OCI-LY7 (cell line): Measurements from ENCODE around the gene ULK3. TPM values are rescaled to one million over a fixed set of nuclear protein-coding genes. Genes with fewer than 3 reads are reported as not detected.

Experiments
- BruUV-seq: library from RNA; stranded (reverse); fragments of 400-500 nt; replicated peaks from 2 replicates; lab custom pipeline; 2021; lab: Mats Ljungman, UMichigan
- CTCF ChIA-PET: fragments of 300-600 bp; sonication (Branson Sonifier 250); formaldehyde crosslinking; loops from one replicate; lab custom pipeline; 2022; ENCODE audit warnings: antibody characterized with exemption; ENCODE audit not compliant: unreplicated experiment; lab: Charles Lee
- POLR2A ChIA-PET: fragments of 300-600 bp; sonication (Branson Sonifier 250); formaldehyde crosslinking; loops from one replicate; lab custom pipeline; 2022; ENCODE audit warnings: antibody characterized with exemption; lab: Charles Lee
- DNase-seq: peaks from one replicate; pipeline ENCODE4 v3.0.0-alpha.2; 2015; ENCODE audit warnings: low spot score
- H2AFZ ChIP-seq: fragments of 200-600 bp; sonication (generic), shearing (Covaris generic); 2 replicates; pipeline ENCODE4 v1.6.1; 2014; ENCODE audit warnings: mild to moderate bottlenecking, antibody characterized with exemption, low read length, moderate library complexity
- H3K27ac ChIP-seq: fragments of 200-600 bp; sonication (generic); 2 replicates; pipeline ENCODE4 v1.5.1; 2014; ENCODE audit warnings: mixed run types, low read depth, mild to moderate bottlenecking, moderate library complexity, low read length, inconsistent platforms; ENCODE audit not compliant: poor library complexity, severe bottlenecking
- H3K36me3 ChIP-seq: fragments of 200-600 bp; sonication (generic); 2 replicates; pipeline ENCODE4 v1.6.1; 2014; ENCODE audit warnings: mild to moderate bottlenecking, antibody characterized with exemption, low read length, moderate library complexity, mixed read lengths; ENCODE audit not compliant: insufficient read depth
- H3K4me1 ChIP-seq: fragments of 200-600 bp; sonication (generic); 2 replicates; pipeline ENCODE4 v1.5.1; 2014; ENCODE audit warnings: mild to moderate bottlenecking, low read length; ENCODE audit not compliant: insufficient read depth, poor library complexity, severe bottlenecking
- H3K4me2 ChIP-seq: fragments of 200-600 bp; sonication (generic); 2 replicates; pipeline ENCODE4 v1.6.1; 2014; ENCODE audit warnings: mild to moderate bottlenecking, low read length
- H3K4me3 ChIP-seq: fragments of 200-600 bp; sonication (generic); 2 replicates; pipeline ENCODE4 v1.5.1; 2014; ENCODE audit warnings: mild to moderate bottlenecking, low read depth, low read length; ENCODE audit not compliant: poor library complexity, severe bottlenecking
- H3K79me2 ChIP-seq: fragments of 200-600 bp; sonication (generic); 2 replicates; pipeline ENCODE4 v1.6.1; 2016; ENCODE audit warnings: low read depth, mild to moderate bottlenecking, low read length, moderate library complexity, mixed read lengths; ENCODE audit not compliant: insufficient read depth
- H3K9me2 ChIP-seq: fragments of 200-600 bp; sonication (generic); 2 replicates; pipeline ENCODE4 v1.6.1; 2016; ENCODE audit warnings: mild to moderate bottlenecking, low read length, mixed read lengths; ENCODE audit not compliant: insufficient read depth
- H3K9me3 ChIP-seq: fragments of 200-600 bp; sonication (generic); 2 replicates; pipeline ENCODE4 v1.6.1; 2014; ENCODE audit warnings: mild to moderate bottlenecking, mixed run types, low read length, mixed read lengths
- H4K20me1 ChIP-seq: fragments of 200-600 bp; sonication (generic); 2 replicates; pipeline ENCODE4 v1.6.1; 2014; ENCODE audit warnings: mild to moderate bottlenecking, antibody characterized with exemption, low read length, moderate library complexity, mixed read lengths; ENCODE audit not compliant: insufficient read depth
- CTCF ChIP-seq: fragments of 200-600 bp; sonication (generic); conservative IDR thresholded peaks from 2 replicates; pipeline ENCODE4 v1.5.1; 2014; ENCODE audit warnings: mild to moderate bottlenecking, antibody characterized with exemption, low read length, moderate library complexity, mixed read lengths
- EZH2phosphoT487 ChIP-seq: fragments of 200-600 bp; sonication (generic); IDR thresholded peaks from 2 replicates; pipeline ENCODE4 v1.6.1; 2018; ENCODE audit warnings: low read depth, borderline replicate concordance, mild to moderate bottlenecking, mixed run types, antibody characterized with exemption, low read length, moderate library complexity, mixed read lengths
- intact Hi-C: fragments of 100-400 bp; cut with micrococcal nuclease; formaldehyde crosslinking; loops from one replicate; pipeline ENCODE4 v1.10.0; 2022; ENCODE audit not compliant: unreplicated experiment
- total RNA-seq, 2 experiments: library from RNA; depleted of rRNA in 1 of 2; stranded (reverse); fragments of >200 nt in 1 of 2; shearing (Covaris generic) in 1 of 2; gene quantifications; 2 replicates each; pipeline ENCODE4 v1.2.3, GENCODE V29; 2014 to 2022

The ULK3 gene
- total RNA-seq, 2 experiments from 2014 or later, result 31.7 to 46.4 TPM

DNA sequence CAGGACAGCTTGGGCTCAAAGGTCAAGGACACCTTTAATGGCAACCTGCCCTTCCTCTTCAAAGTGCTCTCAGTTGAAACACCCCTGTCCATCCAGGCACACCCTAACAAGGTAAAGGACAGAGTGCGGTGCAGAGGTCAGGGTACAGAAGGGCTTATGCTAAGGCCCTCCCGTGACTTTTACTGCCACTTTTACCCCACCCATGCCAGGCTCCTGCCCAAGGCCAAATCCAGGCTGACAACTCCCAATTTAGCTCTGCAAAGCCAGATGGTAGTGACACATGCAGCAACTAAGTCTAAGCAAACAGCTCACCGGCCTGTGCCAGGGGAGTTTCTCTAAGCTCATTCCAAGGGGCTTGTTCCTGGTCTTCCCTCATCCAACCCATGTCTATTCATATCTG lies 48.5 kb upstream of the ULK3 start:
- H3K4me2 ChIP-seq, result no peak overlapping the region
- H2AFZ ChIP-seq, result no peak overlapping the region
- no TSS peak for BruUV-seq
- no peak for TF ChIP-seq EZH2phosphoT487
- TF ChIP-seq CTCF, result no peak
- no peaks in the 10 kb centered on the region for H4K20me1 ChIP-seq
- CTCF ChIA-PET, result no interaction called here
- POLR2A ChIA-PET, result interaction anchor here (0.7 kb wide), 1 partner anchor 15 kb away, joined by 3 read pairs; no protein-coding TSS in a partner anchor
- no peaks in the 10 kb centered on the region for H3K9me3 ChIP-seq
- H3K27ac ChIP-seq, result no peak overlapping the region
- H3K79me2 ChIP-seq, result no peaks in the 10 kb centered on the region
- no peak overlapping the region for H3K4me3 ChIP-seq
- peaks cover 24% of the 10 kb centered on the region for H3K4me1 ChIP-seq
- intact Hi-C loops, result no loop called here
- H3K36me3 ChIP-seq, result peaks cover 38% of the 10 kb centered on the region
- DNase-seq, result no peak
- H3K9me2 ChIP-seq, result no peaks in the 10 kb centered on the region

DNA sequence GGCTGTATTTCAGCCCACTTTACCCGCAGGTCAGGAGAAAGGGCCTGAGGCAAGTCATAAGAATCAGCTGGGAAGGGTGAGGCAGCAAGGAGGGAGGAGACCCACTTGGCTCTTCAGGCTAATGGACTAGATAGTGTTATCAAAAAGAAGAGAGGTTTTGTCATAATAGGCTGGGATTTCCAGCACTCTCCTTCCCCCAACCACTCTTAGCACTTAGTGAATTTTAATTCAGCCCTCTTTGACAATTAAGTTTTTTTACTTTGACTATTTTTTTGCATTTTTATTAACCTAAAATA lies 47.7 kb upstream of the ULK3 start:
- peak overlapping the region; percentile 78; the same call in 1 of the 2 replicates for H2AFZ ChIP-seq
- POLR2A ChIA-PET, result interaction anchor here (0.5 to 1.4 kb wide), 3 partner anchors 9 to 17 kb away, joined by 3 to 8 read pairs (median 3); no protein-coding TSS in a partner anchor
- H3K4me3 ChIP-seq, result peak overlapping the region; percentile 78
- CTCF ChIA-PET, result no interaction called here
- BruUV-seq, result no TSS peak
- no peaks in the 10 kb centered on the region for H3K9me2 ChIP-seq
- intact Hi-C loops, result no loop called here
- no peaks in the 10 kb centered on the region for H4K20me1 ChIP-seq
- TF ChIP-seq EZH2phosphoT487, result no peak
- no peak for TF ChIP-seq CTCF
- DNase-seq, result no peak
- no peaks in the 10 kb centered on the region for H3K79me2 ChIP-seq
- H3K27ac ChIP-seq, result no peak overlapping the region
- peak overlapping the region; percentile 80 for H3K4me2 ChIP-seq
- no peaks in the 10 kb centered on the region for H3K9me3 ChIP-seq
- peaks cover 24% of the 10 kb centered on the region for H3K4me1 ChIP-seq
- peaks cover 29% of the 10 kb centered on the region for H3K36me3 ChIP-seq

DNA sequence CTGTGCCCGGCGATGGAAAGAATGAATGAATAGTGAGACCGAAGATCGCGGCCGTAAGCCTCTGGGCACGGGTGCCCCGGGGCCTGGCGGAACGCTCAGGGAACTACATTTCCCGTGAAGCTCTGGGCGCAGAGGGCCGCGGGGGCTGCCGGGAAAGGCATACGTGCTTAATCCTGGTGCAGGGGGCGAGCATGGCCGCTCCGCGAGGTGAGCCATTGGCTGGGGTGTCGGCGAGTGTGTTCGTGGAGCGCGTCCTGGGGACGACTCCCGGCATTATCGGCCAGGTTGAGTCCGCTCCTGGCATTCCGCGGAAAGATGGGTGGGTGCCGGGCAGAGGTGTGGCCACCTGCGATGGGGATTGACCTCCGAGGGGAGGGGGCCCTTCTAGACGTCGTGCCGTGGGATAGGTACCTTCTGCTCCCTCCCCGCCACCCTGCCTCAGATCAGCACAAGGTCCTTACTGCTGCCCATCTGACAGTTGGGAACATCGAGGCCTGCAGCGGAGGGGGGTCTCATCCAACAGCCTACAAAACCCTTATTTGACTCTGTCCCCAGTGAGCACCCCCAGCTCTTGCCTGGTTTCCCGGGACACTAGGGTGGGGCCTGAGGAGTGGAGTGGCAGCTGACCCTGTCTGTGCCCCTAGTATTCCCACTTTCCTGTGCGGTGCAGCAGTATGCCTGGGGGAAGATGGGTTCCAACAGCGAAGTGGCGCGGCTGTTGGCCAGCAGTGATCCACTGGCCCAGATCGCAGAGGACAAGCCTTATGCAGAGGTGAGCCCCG lies 47.1 kb upstream of the ULK3 start, which contains the start of gene MPI:
MPI (plus strand) TSS at position 160 of the 782 bp plus-strand sequence; CDS start at position 192, 32 bp downstream.
- TF ChIP-seq CTCF (no peak), EZH2phosphoT487 (no peak)
- CTCF ChIA-PET, result no interaction called here
- peak within 1 kb of the TSS; percentile 78 for H3K4me3 ChIP-seq
- no peak within 1 kb of the TSS for H3K27ac ChIP-seq
- H3K4me1 ChIP-seq, result peaks cover 24% of the 10 kb centered on the region
- no peaks in the 10 kb centered on the region for H3K79me2 ChIP-seq
- peak; percentile 87 for DNase-seq
- peak within 1 kb of the TSS; percentile 80 for H3K4me2 ChIP-seq
- intact Hi-C loops, result no loop called here
- H3K9me2 ChIP-seq, result no peaks in the 10 kb centered on the region
- no peaks in the 10 kb centered on the region for H3K9me3 ChIP-seq
- H3K36me3 ChIP-seq, result peaks cover 27% of the 10 kb centered on the region
- POLR2A ChIA-PET, result interaction anchor here (0.5 to 1.4 kb wide), 3 partner anchors 9 to 16 kb away, joined by 3 to 8 read pairs (median 3); no protein-coding TSS in a partner anchor
- H2AFZ ChIP-seq, result peak within 1 kb of the TSS; percentile 78
- H4K20me1 ChIP-seq, result no peaks in the 10 kb centered on the region
- TSS peak; percentile 85 for BruUV-seq
